ENCODE measurements around the gene ZNF524. TPM values are rescaled to one million over a fixed set of nuclear protein-coding genes. Genes with fewer than 3 reads are reported as not detected.

ZNF524 gene
- total and polyA plus RNA-seq, 9 of the 15 experiments (the other 6 are each of a cell fraction or from before 2014, with no cell fraction given), result 0.08 to 15.6 (median 2.9) TPM

- TF ChIP-seq RREB1 (CRISPR knock-in tag; IDR thresholded peaks at IDR 0.05) (no peak), HNRNPH1 (optimal IDR thresholded peaks at IDR 0.05; ENCODE audit: low read depth, low read length) (no peak), ILK (tag; IDR thresholded peaks at IDR 0.05; ENCODE audit: borderline replicate concordance, low read depth) (no peak), ZNF174 (CRISPR knock-in tag; IDR thresholded peaks at IDR 0.05) (no peak), HEY1 (CRISPR knock-in tag; IDR thresholded peaks at IDR 0.05; ENCODE audit: borderline replicate concordance) (no peak), POLR2A (conservative IDR thresholded peaks at IDR 0.05) (peak; percentile 68), ZNF551 (CRISPR knock-in tag; IDR thresholded peaks at IDR 0.05) (no peak), ATF6 (CRISPR knock-in tag; IDR thresholded peaks at IDR 0.05) (no peak), CAMTA2 (CRISPR knock-in tag; conservative IDR thresholded peaks at IDR 0.05) (no peak), TCF7L2 (IDR thresholded peaks at IDR 0.05; ENCODE audit: low read depth, low read length) (no peak), POLR3A (IDR thresholded peaks at IDR 0.05; ENCODE audit: borderline replicate concordance, extremely low read depth, insufficient read depth, insufficient read length) (no peak), NEUROD1 (IDR thresholded peaks at IDR 0.05; ENCODE audit: borderline replicate concordance, low read depth, low read length, partially characterized antibody) (peak; percentile 84), RBM14 (IDR thresholded peaks at IDR 0.05; ENCODE audit: borderline replicate concordance, insufficient read depth, low read depth, low read length) (no peak), NFATC3 (IDR thresholded peaks at IDR 0.05) (no peak), CBX3 (IDR thresholded peaks at IDR 0.05; ENCODE audit: borderline replicate concordance in 1 of 2, low read length in 2 of 2) (0 out of 3 replicates have a peak, but pooled peaks of 1 of the 2 experiments have one; percentile 41), MCM3 (IDR thresholded peaks at IDR 0.05) (no peak), PPARD (CRISPR knock-in tag; IDR thresholded peaks at IDR 0.05) (no peak), TAF15 (IDR thresholded peaks at IDR 0.05; ENCODE audit: low read depth, low read length) (no peak), ZFP30 (CRISPR knock-in tag; IDR thresholded peaks at IDR 0.05; ENCODE audit: borderline replicate concordance) (no peak), ZNF766 (CRISPR knock-in tag; conservative IDR thresholded peaks at IDR 0.05) (no peak), BHLHE40 (IDR thresholded peaks at IDR 0.05; ENCODE audit: low read length) (peak; percentile 39; the same call in 1 of the 2 replicates)
Observed at GRCh38 chr19:55643003-55643886, 43.2 kb downstream of the ZNF524 start, which contains the start of gene ZNF581 (continued).
